ENCODE data around the gene DUSP2. TPM values are rescaled to one million over a fixed set of nuclear protein-coding genes. Genes with fewer than 3 reads are reported as not detected.

Gene DUSP2
- total and polyA plus RNA-seq, 2 donors (not counting 1 experiment from before 2014, with no cell fraction given) = 0.17 to 0.33 TPM

- peak in 1 of 2 donors; percentile 77 for DNase-seq (ENCODE audit: low read depth in 2 of 2)
- Histone ChIP-seq H3K9me3 (ENCODE audit: control insufficient read depth, insufficient read depth, low read depth, low read length) (no peaks in the 10 kb centered on the region), H3K4me2 (ENCODE audit: extremely low read depth, insufficient read depth, low read length) (no peak overlapping the region), H3K27me3 (ENCODE audit: control insufficient read depth, insufficient read depth, low read length) (no peaks in the 10 kb centered on the region), H4K20me1 (ENCODE audit: control insufficient read depth, extremely low read depth, insufficient read depth, low read length) (no peaks in the 10 kb centered on the region), H3K4me1 (ENCODE audit: control insufficient read depth, extremely low read depth, insufficient read depth, low read length) (peaks cover 4% of the 10 kb centered on the region), H3K27ac (ENCODE audit: insufficient read depth, low read length) (no peak overlapping the region), H2AFZ (ENCODE audit: low read length) (no peak overlapping the region), H3K79me2 (ENCODE audit: control insufficient read depth, insufficient read depth, low read length) (no peaks in the 10 kb centered on the region), H3K9ac (ENCODE audit: insufficient read depth, low read length) (no peak overlapping the region), H3K4me3 (replicated peaks in 1 of 4; ENCODE audit: control extremely low read depth in 1 of 4, insufficient read depth in 1 of 4, low read depth in 3 of 4, low read length in 4 of 4) (no peak overlapping the region), H3K36me3 (ENCODE audit: control insufficient read depth, insufficient read depth, low read length) (no peaks in the 10 kb centered on the region)
- TF ChIP-seq EZH2 (IDR thresholded peaks at IDR 0.05; ENCODE audit: low read length, missing control alignments) (no peak), CTCF (conservative IDR thresholded peaks at IDR 0.05 in 1 of 2, IDR thresholded peaks at IDR 0.05 in 1 of 2; ENCODE audit: low read depth in 1 of 2, low read length in 2 of 2) (no peak)
Observed at GRCh38 chr2:96146153-96146880, 1.1 kb upstream of the DUSP2 start.

- Histone ChIP-seq H3K4me2 (ENCODE audit: extremely low read depth, insufficient read depth, low read length) (no peak overlapping the region), H3K4me1 (ENCODE audit: control insufficient read depth, extremely low read depth, insufficient read depth, low read length) (peaks cover 4% of the 10 kb centered on the region), H3K4me3 (replicated peaks in 1 of 4; ENCODE audit: control extremely low read depth in 1 of 4, insufficient read depth in 1 of 4, low read depth in 3 of 4, low read length in 4 of 4) (no peak overlapping the region), H3K9ac (ENCODE audit: insufficient read depth, low read length) (no peak overlapping the region), H3K36me3 (ENCODE audit: control insufficient read depth, insufficient read depth, low read length) (no peaks in the 10 kb centered on the region), H3K9me3 (ENCODE audit: control insufficient read depth, insufficient read depth, low read depth, low read length) (no peaks in the 10 kb centered on the region), H3K27me3 (ENCODE audit: control insufficient read depth, insufficient read depth, low read length) (no peaks in the 10 kb centered on the region), H3K79me2 (ENCODE audit: control insufficient read depth, insufficient read depth, low read length) (no peaks in the 10 kb centered on the region), H3K27ac (ENCODE audit: insufficient read depth, low read length) (no peak overlapping the region), H2AFZ (ENCODE audit: low read length) (no peak overlapping the region), H4K20me1 (ENCODE audit: control insufficient read depth, extremely low read depth, insufficient read depth, low read length) (no peaks in the 10 kb centered on the region)
- DNase-seq (ENCODE audit: low read depth in 2 of 2) = no peak
- no peak for TF ChIP-seq CTCF (conservative IDR thresholded peaks at IDR 0.05 in 1 of 2, IDR thresholded peaks at IDR 0.05 in 1 of 2; ENCODE audit: low read depth in 1 of 2, low read length in 2 of 2)
- no peak for TF ChIP-seq EZH2 (IDR thresholded peaks at IDR 0.05; ENCODE audit: low read length, missing control alignments)
Observed at GRCh38 chr2:96145848-96146152, 560 bp upstream of the DUSP2 start.

- Histone ChIP-seq H3K27ac (ENCODE audit: insufficient read depth, low read length) (no peak overlapping the region), H2AFZ (ENCODE audit: low read length) (peak overlapping the region; percentile 64), H3K9ac (ENCODE audit: insufficient read depth, low read length) (peak overlapping the region; percentile 30)
Observed at GRCh38 chr2:96144481-96145035, 682 bp downstream of the DUSP2 start.

More at GRCh38 chr2:96144481-96145035, 682 bp downstream of the DUSP2 start:
- Histone ChIP-seq H3K79me2 (ENCODE audit: control insufficient read depth, insufficient read depth, low read length) (no peaks in the 10 kb centered on the region), H3K4me1 (ENCODE audit: control insufficient read depth, extremely low read depth, insufficient read depth, low read length) (peaks cover 4% of the 10 kb centered on the region), H3K9me3 (ENCODE audit: control insufficient read depth, insufficient read depth, low read depth, low read length) (no peaks in the 10 kb centered on the region), H3K4me3 (replicated peaks in 1 of 4; ENCODE audit: control extremely low read depth in 1 of 4, insufficient read depth in 1 of 4, low read depth in 3 of 4, low read length in 4 of 4) (peak overlapping the region in 3 of 4 experiments; percentile 21 to 59 (median 52)), H3K27me3 (ENCODE audit: control insufficient read depth, insufficient read depth, low read length) (no peaks in the 10 kb centered on the region), H4K20me1 (ENCODE audit: control insufficient read depth, extremely low read depth, insufficient read depth, low read length) (no peaks in the 10 kb centered on the region), H3K4me2 (ENCODE audit: extremely low read depth, insufficient read depth, low read length) (peak overlapping the region; percentile 88), H3K36me3 (ENCODE audit: control insufficient read depth, insufficient read depth, low read length) (no peaks in the 10 kb centered on the region)
- no peak for TF ChIP-seq EZH2 (IDR thresholded peaks at IDR 0.05; ENCODE audit: low read length, missing control alignments)
- no peak for TF ChIP-seq CTCF (conservative IDR thresholded peaks at IDR 0.05 in 1 of 2, IDR thresholded peaks at IDR 0.05 in 1 of 2; ENCODE audit: low read depth in 1 of 2, low read length in 2 of 2)
- peak in 1 of 2 donors; percentile 6 for DNase-seq (ENCODE audit: low read depth in 2 of 2)

Measured in fibroblast of lung (primary cell).